ENCODE results near the gene GARRE1. TPM values are rescaled to one million over a fixed set of nuclear protein-coding genes. Genes with fewer than 3 reads are reported as not detected.

GARRE1 gene
- total and polyA plus RNA-seq, 2 of the 13 experiments (the other 11 are each of a cell fraction or from before 2014, with no cell fraction given), result 8.0 to 11.7 TPM

- in situ Hi-C loops (cut with HindIII; ENCODE audit: extremely low pct_ligation_motif_present, low pct_unique_long_range_greater_than_20kb), result loop anchor here (5.0 kb wide), 1 partner anchor 98 kb away; no protein-coding TSS in a partner anchor
- ATAC-seq, result peak; percentile 46
- no peak for TF ChIP-seq MATR3 (CRISPR knock-in tag; IDR thresholded peaks at IDR 0.05)
- no peak for TF ChIP-seq NCOA2 (CRISPR knock-in tag; IDR thresholded peaks at IDR 0.05)
- no peak for TF ChIP-seq ZFYVE20 (CRISPR knock-in tag; IDR thresholded peaks at IDR 0.05; ENCODE audit: borderline replicate concordance, low read depth)
- TF ChIP-seq FOXO1 (CRISPR knock-in tag; IDR thresholded peaks at IDR 0.05), result no peak
- no peak for TF ChIP-seq RFXAP (CRISPR knock-in tag; IDR thresholded peaks at IDR 0.05; ENCODE audit: borderline replicate concordance)
- TF ChIP-seq RCOR2 (CRISPR knock-in tag; IDR thresholded peaks at IDR 0.05), result no peak
- no peak for TF ChIP-seq ZNF362 (CRISPR knock-in tag; IDR thresholded peaks at IDR 0.05; ENCODE audit: borderline replicate concordance)
- no peak for TF ChIP-seq SP2 (CRISPR knock-in tag; IDR thresholded peaks at IDR 0.05)
- TF ChIP-seq ZNF749 (CRISPR knock-in tag; IDR thresholded peaks at IDR 0.05; ENCODE audit: borderline replicate concordance), result no peak
- no peak for TF ChIP-seq TAF1 (CRISPR knock-in tag; IDR thresholded peaks at IDR 0.05)
- H3K9ac ChIP-seq (ENCODE audit: insufficient read depth, low read depth, low read length), result no peak overlapping the region
- peak; percentile 22 for DNase-seq (ENCODE audit: low spot score)
- H3K9me3 ChIP-seq (ENCODE audit: low read length), result no peaks in the 10 kb centered on the region
- intact Hi-C loops (cut with micrococcal nuclease; ENCODE audit: unreplicated experiment), result no loop called here
- ChIA-PET CTCF (ENCODE audit: low intra/inter-chr PET ratio, low total read pairs) (no interaction called here), POLR2A (no interaction called here)
- 65% methylated on average over 13 of the region's 13 CpGs for WGBS (ENCODE audit: low lambda C conversion rate)
- no peak overlapping the region for H2AFZ ChIP-seq (ENCODE audit: low read length)
- peaks cover 13% of the 10 kb centered on the region for H3K4me1 ChIP-seq (ENCODE audit: insufficient read depth, low read length)
- H3K36me3 ChIP-seq (replicated peaks in 1 of 2; ENCODE audit: control insufficient read depth in 1 of 2, insufficient read depth in 2 of 2, low read length in 2 of 2), result no peaks in the 10 kb centered on the region
- no peak overlapping the region for H3K4me3 ChIP-seq (replicated peaks in 1 of 3; ENCODE audit: insufficient read depth in 1 of 3, low read depth in 2 of 3, low read length in 3 of 3)
- no peaks in the 10 kb centered on the region for H4K20me1 ChIP-seq (ENCODE audit: insufficient read depth, low read length)
- FAIRE-seq, result no peak
- BruUV-seq (replicated peaks), result no TSS peak
- H3K27me3 ChIP-seq (ENCODE audit: control insufficient read depth in 1 of 2, insufficient read depth in 2 of 2, low read length in 2 of 2), result no peaks in the 10 kb centered on the region
- no peak overlapping the region for H3K4me2 ChIP-seq (ENCODE audit: low read depth, low read length)
- no peak overlapping the region for H3K27ac ChIP-seq (ENCODE audit: extremely low read length, insufficient read depth, low read length)
- H3K79me2 ChIP-seq (ENCODE audit: insufficient read depth, low read length), result no peaks in the 10 kb centered on the region
Observed at GRCh38 chr19:34244611-34245299, 9.6 kb upstream of the GARRE1 start.
